Right atrium auricular region (tissue), 2 donors: ENCODE measurements around the gene SFRP5. TPM values are rescaled to one million over a fixed set of nuclear protein-coding genes. Genes with fewer than 3 reads are reported as not detected.
A peak's percentile ranks its signal among the peaks of the same experiment; 100 is the strongest.

Experiments
- DNase-seq: peaks from one replicate; pipeline ENCODE4 v3.0.0-alpha.2; 2019; ENCODE audit warnings: low spot score
- H3K27ac ChIP-seq, 2 donors: fragments of 200-600 bp; sonication (generic); 1 replicate in 1 of 2; 2 replicates in 1 of 2; pipeline ENCODE4 v1.5.1; 2016 to 2019
- H3K27me3 ChIP-seq, 2 donors: fragments of 200-600 bp; sonication (generic); one replicate each; pipeline versions ENCODE4 v1.5.1 to v1.6.0; 2017 to 2019
- H3K36me3 ChIP-seq: fragments of 200-600 bp; sonication (generic); one replicate; pipeline ENCODE4 v1.5.1; 2016
- H3K4me1 ChIP-seq, 2 donors: fragments of 200-600 bp; sonication (generic); one replicate each; pipeline versions ENCODE4 v1.5.1 to v1.6.0; 2017 to 2019
- H3K4me3 ChIP-seq, 2 donors: fragments of 200-600 bp; sonication (generic); 1 replicate in 1 of 2; 2 replicates in 1 of 2; pipeline ENCODE4 v1.5.1; 2017 to 2019; ENCODE audit warnings: mild to moderate bottlenecking in 1 of 2, moderate library complexity in 1 of 2
- H3K9me3 ChIP-seq, 2 donors: fragments of 200-600 bp; sonication (generic); one replicate each; pipeline ENCODE4 v1.5.1; 2019
- total RNA-seq, 2 donors: library from RNA; depleted of rRNA; stranded (reverse); fragments of >200 nt; gene quantifications; one replicate each; pipeline ENCODE4 v1.1.0, GENCODE V29; 2016
- TF ChIP-seq, protein P1 (sequence below), 2 donors: fragments of 200-600 bp; sonication (generic); IDR thresholded peaks; one replicate each; pipeline ENCODE4 v1.5.1; 2019; ENCODE audit warnings: antibody characterized with exemption in 2 of 2

SFRP5 gene, protein sequence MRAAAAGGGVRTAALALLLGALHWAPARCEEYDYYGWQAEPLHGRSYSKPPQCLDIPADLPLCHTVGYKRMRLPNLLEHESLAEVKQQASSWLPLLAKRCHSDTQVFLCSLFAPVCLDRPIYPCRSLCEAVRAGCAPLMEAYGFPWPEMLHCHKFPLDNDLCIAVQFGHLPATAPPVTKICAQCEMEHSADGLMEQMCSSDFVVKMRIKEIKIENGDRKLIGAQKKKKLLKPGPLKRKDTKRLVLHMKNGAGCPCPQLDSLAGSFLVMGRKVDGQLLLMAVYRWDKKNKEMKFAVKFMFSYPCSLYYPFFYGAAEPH
- total RNA-seq: 100 to 1,000 TPM; 140 to 260 TPM

DNA sequence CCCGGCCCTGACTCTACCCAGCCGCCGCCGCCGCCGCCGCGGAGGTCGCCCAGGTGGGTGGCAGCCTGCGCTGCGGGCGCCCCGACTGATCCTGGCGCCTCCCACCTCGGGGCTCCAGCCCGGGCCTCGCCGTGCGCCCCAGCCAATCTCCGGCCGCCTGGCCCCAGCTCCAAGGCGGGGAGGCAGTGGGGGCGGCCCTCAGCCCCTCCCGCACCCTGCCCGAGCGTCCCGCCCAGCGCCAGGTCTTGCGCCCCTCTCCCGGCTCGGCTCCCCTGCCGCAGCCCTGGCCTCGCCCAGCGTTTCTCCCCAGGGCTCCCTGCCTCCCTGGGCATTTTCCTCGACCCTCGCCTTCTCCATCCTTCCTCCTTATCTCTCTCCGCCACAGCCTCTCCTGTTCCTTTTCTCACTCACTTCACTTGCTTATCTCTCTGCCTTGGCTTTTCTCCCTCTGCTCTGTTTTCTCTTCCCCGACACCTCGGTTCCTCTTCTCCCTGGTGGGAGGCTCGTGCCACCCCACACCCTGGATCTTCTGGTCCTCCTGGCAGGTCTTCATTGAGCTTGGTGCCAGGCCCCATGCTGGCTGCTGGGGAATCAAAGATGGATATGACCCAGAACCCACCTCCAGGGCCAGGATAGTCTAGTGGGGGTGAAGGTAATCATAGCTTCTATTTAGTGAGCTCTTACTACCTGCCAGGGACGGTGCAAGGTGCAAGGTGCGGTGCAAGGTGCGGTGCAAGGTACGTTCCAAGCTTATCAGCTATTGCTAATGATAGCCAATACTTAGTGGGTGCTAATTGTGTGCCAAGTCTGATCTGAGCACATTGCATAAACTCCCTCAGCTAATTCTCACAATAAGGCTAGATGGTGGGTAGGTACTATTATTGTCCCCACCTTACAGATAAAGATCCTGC lies at the start of gene SFRP5:
Gene SFRP5, minus strand, starts transcription at position 87 of the 911 bp plus-strand sequence. CDS start 166 bp downstream, outside the sequence.
- TF ChIP-seq, protein P1, sequence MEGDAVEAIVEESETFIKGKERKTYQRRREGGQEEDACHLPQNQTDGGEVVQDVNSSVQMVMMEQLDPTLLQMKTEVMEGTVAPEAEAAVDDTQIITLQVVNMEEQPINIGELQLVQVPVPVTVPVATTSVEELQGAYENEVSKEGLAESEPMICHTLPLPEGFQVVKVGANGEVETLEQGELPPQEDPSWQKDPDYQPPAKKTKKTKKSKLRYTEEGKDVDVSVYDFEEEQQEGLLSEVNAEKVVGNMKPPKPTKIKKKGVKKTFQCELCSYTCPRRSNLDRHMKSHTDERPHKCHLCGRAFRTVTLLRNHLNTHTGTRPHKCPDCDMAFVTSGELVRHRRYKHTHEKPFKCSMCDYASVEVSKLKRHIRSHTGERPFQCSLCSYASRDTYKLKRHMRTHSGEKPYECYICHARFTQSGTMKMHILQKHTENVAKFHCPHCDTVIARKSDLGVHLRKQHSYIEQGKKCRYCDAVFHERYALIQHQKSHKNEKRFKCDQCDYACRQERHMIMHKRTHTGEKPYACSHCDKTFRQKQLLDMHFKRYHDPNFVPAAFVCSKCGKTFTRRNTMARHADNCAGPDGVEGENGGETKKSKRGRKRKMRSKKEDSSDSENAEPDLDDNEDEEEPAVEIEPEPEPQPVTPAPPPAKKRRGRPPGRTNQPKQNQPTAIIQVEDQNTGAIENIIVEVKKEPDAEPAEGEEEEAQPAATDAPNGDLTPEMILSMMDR (IDR thresholded peaks at IDR 0.05): no peak
- no peak for DNase-seq
- H3K27me3 ChIP-seq: no peaks in the 10 kb centered on the region

DNA sequence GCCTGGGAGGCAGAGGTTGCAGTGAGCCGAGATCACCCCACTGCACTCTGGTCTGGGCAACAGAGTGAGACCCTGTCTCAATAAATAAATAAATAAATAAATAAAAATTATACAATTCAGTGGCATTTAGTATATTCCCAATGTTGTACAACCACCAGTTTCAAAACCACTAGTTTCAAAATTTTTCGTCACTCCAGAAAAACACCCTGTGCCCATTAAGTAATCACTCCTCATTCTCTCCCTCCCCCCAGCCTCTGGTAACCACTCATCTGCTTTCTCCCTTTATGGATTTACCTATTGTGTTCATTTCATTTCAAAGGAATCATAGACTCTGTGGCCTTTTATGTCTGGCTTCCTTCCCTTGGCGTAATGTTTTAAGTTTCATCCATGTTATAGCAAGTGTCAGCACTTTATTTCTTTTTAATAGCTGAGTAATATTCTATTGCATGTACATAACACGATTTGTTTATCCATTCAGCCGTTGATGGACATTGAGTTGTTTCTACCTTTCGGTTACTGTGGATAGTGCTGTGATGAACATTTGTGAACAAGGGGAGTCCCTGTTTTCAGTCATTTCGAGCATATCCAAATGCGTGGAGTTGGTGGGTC lies 48.4 kb upstream of the SFRP5 start:
- Histone ChIP-seq H3K27ac (no peak overlapping the region), H3K4me3 (no peak overlapping the region), H3K9me3 (no peaks in the 10 kb centered on the region), H3K36me3 (no peaks in the 10 kb centered on the region), H3K4me1 (peaks cover 0 to 16% of the 10 kb centered on the region in 2 donors), H3K27me3 (no peaks in the 10 kb centered on the region)
- TF ChIP-seq, protein P1 (IDR thresholded peaks at IDR 0.05): no peak
- no peak for DNase-seq

More for the DNA sequence above, at the start of gene SFRP5:
- Histone ChIP-seq H3K36me3 (peaks cover 12% of the 10 kb centered on the region), H3K9me3 (no peaks in the 10 kb centered on the region), H3K4me1 (peaks cover 0 to 19% of the 10 kb centered on the region in 2 donors), H3K27ac (peak within 1 kb of the TSS; percentile 60 to 80), H3K4me3 (peak within 1 kb of the TSS; percentile 51 to 59)

DNA sequence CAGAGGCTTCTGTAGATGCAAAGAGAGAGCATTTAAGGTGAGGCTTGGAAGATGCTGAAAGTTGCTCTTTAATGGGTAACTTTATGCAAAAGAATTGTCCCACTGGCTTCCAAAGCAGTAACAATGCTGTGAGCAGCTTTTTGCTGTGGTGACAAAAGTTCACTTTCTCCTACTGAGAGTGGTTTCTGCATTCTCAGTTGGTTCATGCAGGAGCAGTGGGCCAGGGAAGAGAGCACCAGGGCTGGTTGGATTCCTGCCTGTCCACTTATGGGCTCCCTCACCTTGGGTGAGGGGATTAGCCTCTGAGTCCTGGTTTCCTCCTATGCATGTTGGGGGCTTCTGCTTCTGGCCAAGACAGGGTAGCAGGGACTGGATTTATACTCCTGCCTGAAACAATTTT lies 46.8 kb upstream of the SFRP5 start:
- Histone ChIP-seq H3K36me3 (no peaks in the 10 kb centered on the region), H3K4me3 (no peak overlapping the region), H3K27ac (no peak overlapping the region), H3K27me3 (no peaks in the 10 kb centered on the region), H3K4me1 (peaks cover 0 to 5% of the 10 kb centered on the region in 2 donors), H3K9me3 (no peaks in the 10 kb centered on the region)
- no peak for DNase-seq
- TF ChIP-seq, protein P1 (IDR thresholded peaks at IDR 0.05): no peak

DNA sequence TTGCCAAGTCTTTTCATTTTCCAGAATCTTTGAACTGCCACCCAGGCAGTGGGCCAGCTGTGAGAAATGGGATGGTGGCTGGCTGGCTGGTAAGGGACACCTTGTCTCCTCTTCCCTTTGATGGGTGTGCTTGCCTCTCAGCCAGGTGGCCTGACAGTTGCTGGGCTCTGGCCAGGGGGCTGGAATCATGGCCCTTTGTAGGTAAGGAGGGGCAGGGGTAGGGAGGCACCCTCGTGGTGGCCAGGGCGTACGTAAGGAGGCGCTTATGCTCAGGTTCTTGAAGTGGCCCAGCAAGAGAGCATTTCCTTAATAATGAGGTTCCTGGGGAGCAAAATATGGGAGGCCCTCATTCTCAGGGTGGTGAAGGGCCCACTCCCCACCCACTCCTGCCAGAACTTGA lies 44.8 kb upstream of the SFRP5 start:
- no peaks in the 10 kb centered on the region for H3K4me1 ChIP-seq
- no peaks in the 10 kb centered on the region for H3K27me3 ChIP-seq
- TF ChIP-seq, protein P1 (IDR thresholded peaks at IDR 0.05): no peak
- no peaks in the 10 kb centered on the region for H3K36me3 ChIP-seq
- H3K27ac ChIP-seq: no peak overlapping the region
- H3K9me3 ChIP-seq: no peaks in the 10 kb centered on the region
- DNase-seq: no peak
- H3K4me3 ChIP-seq: no peak overlapping the region

DNA sequence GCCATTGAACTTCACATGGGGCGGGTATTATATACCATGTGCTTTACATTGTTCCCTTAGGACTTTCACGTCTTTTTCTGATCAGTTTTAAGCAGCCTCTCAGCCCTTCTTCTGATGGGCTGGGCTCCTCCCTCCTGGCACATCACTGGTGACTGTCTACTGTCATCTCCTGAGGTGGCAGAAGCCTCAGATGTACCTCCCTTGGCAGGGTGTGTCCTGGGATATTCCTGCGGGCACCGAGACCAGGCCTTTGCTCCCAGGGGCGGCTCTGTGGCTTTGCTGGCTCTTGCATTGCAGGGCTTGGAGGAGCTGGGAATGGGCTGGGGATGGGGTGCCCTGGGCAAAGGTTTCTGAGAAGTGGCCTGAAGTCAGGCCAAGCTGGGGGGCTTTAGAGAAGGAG lies 43.2 kb upstream of the SFRP5 start:
- Histone ChIP-seq H3K4me3 (no peak overlapping the region), H3K4me1 (no peaks in the 10 kb centered on the region), H3K36me3 (no peaks in the 10 kb centered on the region), H3K27ac (no peak overlapping the region), H3K9me3 (no peaks in the 10 kb centered on the region), H3K27me3 (no peaks in the 10 kb centered on the region)
- TF ChIP-seq, protein P1 (IDR thresholded peaks at IDR 0.05): no peak
- no peak for DNase-seq
